Kidney glomerular epithelial cell (primary cell): ENCODE data around the gene SLC43A3.
"Not testable (repeated sequence)": the region's sequence is repeated elsewhere in the genome, so short reads cannot be mapped to it uniquely, and the experiment has no call there.

Experiments used
- DNase-seq: peaks from one replicate; lab custom pipeline; 2025; lab: John Stamatoyannopoulos, UW

Gene SLC43A3

GRCh38 chr11:57405271-57405860 lies 21.6 kb downstream of the SLC43A3 start:
- DNase-seq = no peak

- no peak for DNase-seq
Observed at GRCh38 chr11:57403802-57404147, 23.1 kb downstream of the SLC43A3 start.

- not testable (repeated sequence) for DNase-seq
Observed at GRCh38 chr11:57403003-57403801, 23.7 kb downstream of the SLC43A3 start.

GRCh38 chr11:57402188-57403002 lies 24.5 kb downstream of the SLC43A3 start:
- DNase-seq = peak; percentile 6

GRCh38 chr11:57399972-57400578 lies 26.8 kb downstream of the SLC43A3 start:
- DNase-seq = no peak

GRCh38 chr11:57399221-57399620 lies 27.7 kb downstream of the SLC43A3 start:
- no peak for DNase-seq

- no peak for DNase-seq
Observed at GRCh38 chr11:57397394-57397990, 29.4 kb downstream of the SLC43A3 start.

- no peak for DNase-seq
Observed at GRCh38 chr11:57396744-57397143, 30.2 kb downstream of the SLC43A3 start.

GRCh38 chr11:57395905-57396623 lies 30.9 kb downstream of the SLC43A3 start:
- DNase-seq = no peak

- DNase-seq = no peak
Observed at GRCh38 chr11:57394203-57394965, 32.5 kb downstream of the SLC43A3 start.

- DNase-seq = no peak
Observed at GRCh38 chr11:57392763-57393105, 34.2 kb downstream of the SLC43A3 start.

- DNase-seq = no peak
Observed at GRCh38 chr11:57392066-57392762, 34.7 kb downstream of the SLC43A3 start.

- no peak for DNase-seq
Observed at GRCh38 chr11:57391539-57391938, 35.4 kb downstream of the SLC43A3 start.

GRCh38 chr11:57391111-57391510 lies 35.8 kb downstream of the SLC43A3 start:
- DNase-seq = no peak

GRCh38 chr11:57390535-57390934 lies 36.4 kb downstream of the SLC43A3 start, which contains the start of gene PRG2:
PRG2 (minus strand) TSS chr11:57390650; CDS start chr11:57389944, 706 bp downstream.
- no peak for DNase-seq

GRCh38 chr11:57387289-57388030 lies 39.5 kb downstream of the SLC43A3 start:
- no peak for DNase-seq

GRCh38 chr11:57386178-57386940 lies 40.6 kb downstream of the SLC43A3 start:
- no peak for DNase-seq

GRCh38 chr11:57380975-57381374 lies 45.9 kb downstream of the SLC43A3 start, which contains the start of gene PRG3:
PRG3 (minus strand) TSS chr11:57381150; CDS start chr11:57380708, 442 bp downstream.
- DNase-seq = no peak
